K562 (cell line): ENCODE results near the gene METTL25B. TPM values are rescaled to one million over a fixed set of nuclear protein-coding genes. Genes with fewer than 3 reads are reported as not detected.

ENCODE experiments used
- CBX3 ChIP-seq, 2 experiments: IDR thresholded peaks; 1 replicate in 1 of 2; 2 replicates in 1 of 2; pipeline ENCODE4 v1.6.1; 2012; ENCODE audit warnings: inconsistent platforms in 2 of 2, low read length in 2 of 2, borderline replicate concordance in 1 of 2, control low read depth in 1 of 2
- ELF4 ChIP-seq: fragments of 450-650 bp; formaldehyde crosslinking; IDR thresholded peaks from 2 replicates; pipeline ENCODE4 v1.4.0; 2022; ENCODE audit warnings: missing genetic modification characterization
- FOXA3 ChIP-seq, 2 experiments: fragments of 450-650 bp in 1 of 2; sonication (generic) in 1 of 2; formaldehyde crosslinking; IDR thresholded peaks in 1 of 2; conservative IDR thresholded peaks in 1 of 2; 2 replicates each; pipeline versions ENCODE4 v1.4.0 to v1.8.0; 2020 to 2022; ENCODE audit warnings: mild to moderate bottlenecking in 2 of 2, missing genetic modification reagents in 1 of 2
- GATAD2A ChIP-seq: fragments of 450-650 bp; IDR thresholded peaks from 2 replicates; pipeline ENCODE4 v1.6.1; 2017
- HDGF ChIP-seq: fragments of 450-650 bp; IDR thresholded peaks from 2 replicates; pipeline ENCODE4 v1.6.1; 2016
- JUND ChIP-seq, 2 experiments: IDR thresholded peaks; 2 replicates in 1 of 2; 3 replicates in 1 of 2; pipeline ENCODE4 v1.6.1; 2011; ENCODE audit warnings: borderline replicate concordance in 2 of 2, low read depth in 2 of 2, low read length in 2 of 2, improper control_type of control experiment in 1 of 2, missing biosample characterization in 1 of 2, missing genetic modification characterization in 1 of 2, missing genetic modification reagents in 1 of 2
- MLX ChIP-seq, 2 experiments: fragments of 450-650 bp in 1 of 2; sonication (generic) in 1 of 2; formaldehyde crosslinking; conservative IDR thresholded peaks; 2 replicates each; pipeline versions ENCODE4 v1.4.0 to v1.8.1; 2020 to 2022; ENCODE audit warnings: mild to moderate bottlenecking in 1 of 2, missing genetic modification reagents in 1 of 2
- NFIC ChIP-seq: fragments of 450-650 bp; IDR thresholded peaks from 2 replicates; pipeline ENCODE4 v1.6.1; 2017; ENCODE audit warnings: mild to moderate bottlenecking, inconsistent platforms
- PREB ChIP-seq: sonication (generic); formaldehyde crosslinking; IDR thresholded peaks from 2 replicates; pipeline ENCODE4 v1.8.1; 2023; ENCODE audit warnings: mild to moderate bottlenecking, missing genetic modification reagents
- PTTG1 ChIP-seq: fragments of 450-650 bp; IDR thresholded peaks from 2 replicates; pipeline ENCODE4 v1.6.1; 2016; ENCODE audit warnings: low read depth, mild to moderate bottlenecking, missing genetic modification characterization, missing compliant biosample characterization
- RBM25 ChIP-seq: fragments of 200-400 bp; formaldehyde crosslinking; IDR thresholded peaks from 2 replicates; pipeline ENCODE4 v1.6.1; 2018; ENCODE audit warnings: low read length, low read depth, moderate library complexity; ENCODE audit not compliant: severe bottlenecking
- SNRNP70 ChIP-seq: fragments of 200-400 bp; formaldehyde crosslinking; optimal IDR thresholded peaks from 2 replicates; pipeline ENCODE3; 2017; ENCODE audit warnings: low read depth, low read length
- SUPT5H ChIP-seq: fragments of 450-650 bp; IDR thresholded peaks from 2 replicates; pipeline ENCODE4 v1.6.1; 2016
- TAF15 ChIP-seq: fragments of 200-400 bp; formaldehyde crosslinking; IDR thresholded peaks from 2 replicates; pipeline ENCODE4 v1.6.1; 2017; ENCODE audit warnings: mild to moderate bottlenecking, low read depth, low read length, moderate library complexity
- YY1 ChIP-seq, 3 experiments: IDR thresholded peaks; 2 replicates each; pipeline ENCODE4 v1.6.1; 2011; ENCODE audit warnings: low read length in 2 of 3, mild to moderate bottlenecking in 2 of 3, moderate library complexity in 2 of 3, borderline replicate concordance in 1 of 3, control low read depth in 1 of 3, low read depth in 1 of 3; ENCODE audit not compliant: insufficient read depth in 3 of 3, insufficient replicate concordance in 2 of 3, control insufficient read depth in 1 of 3, insufficient read length in 1 of 3; ENCODE audit errors: extremely low read depth in 1 of 3
- ZNF165 ChIP-seq: fragments of 250-450 bp; sonication (Bioruptor Pico); IDR thresholded peaks from 2 replicates; pipeline ENCODE4 v1.4.0; 2020; ENCODE audit warnings: borderline replicate concordance
- ZNF197 ChIP-seq: fragments of 200-800 bp; sonication (Bioruptor generic); IDR thresholded peaks from 2 replicates; pipeline ENCODE4 v1.6.1; 2016; ENCODE audit warnings: low read depth, missing genetic modification characterization, missing compliant biosample characterization
- ZNF431 ChIP-seq: sonication (generic); formaldehyde crosslinking; IDR thresholded peaks from 2 replicates; pipeline ENCODE4 v1.8.0; 2022; ENCODE audit warnings: mild to moderate bottlenecking, missing genetic modification reagents
- ZNF583 ChIP-seq: fragments of 250-450 bp; sonication (Bioruptor Pico); IDR thresholded peaks from 2 replicates; pipeline ENCODE4 v1.4.0; 2020
- polyA plus RNA-seq, 8 experiments: library from polyadenylated mRNA; depleted of rRNA in 4 of 8; stranded (reverse) in 5 of 8; unstranded in 3 of 8; fragments of >200 nt; fragmentation: Nextera tagmentation in 2 of 8; fragmentation: Illumina TruSeq in 1 of 8; extraction: Ambion mirVana in 2 of 8; extraction: Trizol in 1 of 8; gene quantifications; 2 replicates each; pipeline versions ENCODE4 v1.2.1 to v1.2.3, GENCODE V29; 2011 to 2014; ENCODE audit warnings: inconsistent platforms in 1 of 8, missing spikeins in 1 of 8
- total RNA-seq, 7 experiments: library from RNA; depleted of rRNA in 6 of 7; stranded (reverse); fragments of >200 nt in 6 of 7; fragmentation: Illumina TruSeq in 2 of 7; extraction: Trizol in 2 of 7; gene quantifications; 2 replicates each; pipeline versions ENCODE4 v1.2.1 to v1.2.3, GENCODE V29; 2011 to 2021; ENCODE audit warnings: low replicate concordance in 1 of 7
- TF ChIP-seq, protein P1 (sequence below): fragments of 250-450 bp; sonication (Bioruptor Pico); IDR thresholded peaks from 2 replicates; pipeline ENCODE4 v1.4.0; 2020; ENCODE audit warnings: mild to moderate bottlenecking
- TF ChIP-seq, protein P2 (sequence below): sonication (generic); formaldehyde crosslinking; IDR thresholded peaks from 2 replicates; pipeline ENCODE4 v1.4.0; 2020; ENCODE audit warnings: mild to moderate bottlenecking, missing genetic modification reagents

The METTL25B gene
- total and polyA plus RNA-seq, 9 of the 15 experiments (the other 6 are each of a cell fraction or from before 2014, with no cell fraction given), result 7.7 to 48.3 (median 33.1) TPM

- no peak for TF ChIP-seq ELF4 (CRISPR knock-in tag)
- 0 out of 3 replicates have a peak, but pooled peaks of 1 of the 2 experiments have one; percentile 16 for TF ChIP-seq CBX3 (IDR thresholded peaks at IDR 0.05; ENCODE audit: borderline replicate concordance in 1 of 2, low read length in 2 of 2)
- TF ChIP-seq, protein P1, sequence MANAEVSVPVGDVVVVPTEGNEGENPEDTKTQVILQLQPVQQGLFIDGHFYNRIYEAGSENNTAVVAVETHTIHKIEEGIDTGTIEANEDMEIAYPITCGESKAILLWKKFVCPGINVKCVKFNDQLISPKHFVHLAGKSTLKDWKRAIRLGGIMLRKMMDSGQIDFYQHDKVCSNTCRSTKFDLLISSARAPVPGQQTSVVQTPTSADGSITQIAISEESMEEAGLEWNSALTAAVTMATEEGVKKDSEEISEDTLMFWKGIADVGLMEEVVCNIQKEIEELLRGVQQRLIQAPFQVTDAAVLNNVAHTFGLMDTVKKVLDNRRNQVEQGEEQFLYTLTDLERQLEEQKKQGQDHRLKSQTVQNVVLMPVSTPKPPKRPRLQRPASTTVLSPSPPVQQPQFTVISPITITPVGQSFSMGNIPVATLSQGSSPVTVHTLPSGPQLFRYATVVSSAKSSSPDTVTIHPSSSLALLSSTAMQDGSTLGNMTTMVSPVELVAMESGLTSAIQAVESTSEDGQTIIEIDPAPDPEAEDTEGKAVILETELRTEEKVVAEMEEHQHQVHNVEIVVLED (CRISPR knock-in tag), result no peak
- no peak for TF ChIP-seq SUPT5H
- no peak for TF ChIP-seq PREB
- 0 out of 2 replicates have a peak, but pooled peaks have one; percentile 73 for TF ChIP-seq HDGF
- no peak for TF ChIP-seq PTTG1 (tag)
- TF ChIP-seq ZNF583 (CRISPR knock-in tag), result no peak
- TF ChIP-seq JUND (IDR thresholded peaks at IDR 0.05; ENCODE audit: borderline replicate concordance, low read depth, low read length), result no peak
- TF ChIP-seq JUND (tag; IDR thresholded peaks at IDR 0.05; ENCODE audit: borderline replicate concordance, low read depth, low read length), result no peak
- no peak for TF ChIP-seq GATAD2A
- TF ChIP-seq, protein P2, sequence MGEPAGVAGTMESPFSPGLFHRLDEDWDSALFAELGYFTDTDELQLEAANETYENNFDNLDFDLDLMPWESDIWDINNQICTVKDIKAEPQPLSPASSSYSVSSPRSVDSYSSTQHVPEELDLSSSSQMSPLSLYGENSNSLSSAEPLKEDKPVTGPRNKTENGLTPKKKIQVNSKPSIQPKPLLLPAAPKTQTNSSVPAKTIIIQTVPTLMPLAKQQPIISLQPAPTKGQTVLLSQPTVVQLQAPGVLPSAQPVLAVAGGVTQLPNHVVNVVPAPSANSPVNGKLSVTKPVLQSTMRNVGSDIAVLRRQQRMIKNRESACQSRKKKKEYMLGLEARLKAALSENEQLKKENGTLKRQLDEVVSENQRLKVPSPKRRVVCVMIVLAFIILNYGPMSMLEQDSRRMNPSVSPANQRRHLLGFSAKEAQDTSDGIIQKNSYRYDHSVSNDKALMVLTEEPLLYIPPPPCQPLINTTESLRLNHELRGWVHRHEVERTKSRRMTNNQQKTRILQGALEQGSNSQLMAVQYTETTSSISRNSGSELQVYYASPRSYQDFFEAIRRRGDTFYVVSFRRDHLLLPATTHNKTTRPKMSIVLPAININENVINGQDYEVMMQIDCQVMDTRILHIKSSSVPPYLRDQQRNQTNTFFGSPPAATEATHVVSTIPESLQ (CRISPR knock-in tag), result no peak
- no peak for TF ChIP-seq MLX (CRISPR knock-in tag; conservative IDR thresholded peaks at IDR 0.05)
- no peak for TF ChIP-seq NFIC
- no peak for TF ChIP-seq ZNF165
- no peak for TF ChIP-seq TAF15
- no peak for TF ChIP-seq ZNF431 (CRISPR knock-in tag)
- peak; percentile 70 for TF ChIP-seq RBM25
- TF ChIP-seq SNRNP70, result no peak
- no peak for TF ChIP-seq ZNF197 (CRISPR knock-in tag)
- TF ChIP-seq FOXA3 (CRISPR knock-in tag; conservative IDR thresholded peaks at IDR 0.05 in 1 of 2, IDR thresholded peaks at IDR 0.05 in 1 of 2), result 0 out of 4 replicates have a peak, but pooled peaks of 1 of the 2 experiments have one; percentile 26
- TF ChIP-seq YY1 (IDR thresholded peaks at IDR 0.05; ENCODE audit: borderline replicate concordance in 1 of 3, control insufficient read depth in 1 of 3, extremely low read depth in 1 of 3, insufficient read depth in 3 of 3, insufficient read length in 1 of 3, insufficient replicate concordance in 2 of 3, low read depth in 1 of 3, low read length in 2 of 3), result no peak
These were observed 24.7 kb downstream of the METTL25B start (continued) for GRCh38 chr1:156752843-156753482.
